Retinal pigment epithelial cell (primary cell): ENCODE data around the gene EFCAB11.

Experiments used
- DNase-seq: peaks from one replicate; pipeline ENCODE4 v3.0.0-alpha.2; 2010; ENCODE audit warnings: low read depth
- H3K4me3 ChIP-seq: 2 replicates; pipeline ENCODE4 v1.5.1; 2011; ENCODE audit warnings: mild to moderate bottlenecking, low read length, control low read depth, moderate library complexity
- TF ChIP-seq, protein P1 (sequence below): conservative IDR thresholded peaks from 2 replicates; pipeline ENCODE4 v1.5.1; 2011; ENCODE audit warnings: low read depth, low read length, control low read depth, inconsistent platforms

EFCAB11 gene

DNA sequence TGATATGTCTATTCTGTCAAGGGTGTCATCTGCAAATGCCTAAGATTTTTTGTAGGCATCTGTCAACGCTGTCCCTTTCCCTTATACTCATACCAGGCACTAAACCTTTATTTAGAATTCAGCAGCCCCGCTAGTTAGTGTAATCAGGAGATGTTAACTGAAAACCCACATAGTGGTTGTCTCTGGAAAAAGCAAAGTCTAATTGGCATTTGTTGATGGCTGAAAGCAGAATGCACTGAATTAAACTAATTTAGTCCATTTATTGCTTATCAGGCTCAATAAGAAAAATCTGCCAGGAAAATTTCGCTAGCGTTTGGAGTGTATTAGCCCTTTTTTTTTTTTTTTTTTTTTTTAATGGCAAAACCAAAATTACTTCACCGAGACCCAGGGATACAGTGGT lies 35.7 kb upstream of the EFCAB11 start:
- DNase-seq = no peak
- TF ChIP-seq, protein P1, sequence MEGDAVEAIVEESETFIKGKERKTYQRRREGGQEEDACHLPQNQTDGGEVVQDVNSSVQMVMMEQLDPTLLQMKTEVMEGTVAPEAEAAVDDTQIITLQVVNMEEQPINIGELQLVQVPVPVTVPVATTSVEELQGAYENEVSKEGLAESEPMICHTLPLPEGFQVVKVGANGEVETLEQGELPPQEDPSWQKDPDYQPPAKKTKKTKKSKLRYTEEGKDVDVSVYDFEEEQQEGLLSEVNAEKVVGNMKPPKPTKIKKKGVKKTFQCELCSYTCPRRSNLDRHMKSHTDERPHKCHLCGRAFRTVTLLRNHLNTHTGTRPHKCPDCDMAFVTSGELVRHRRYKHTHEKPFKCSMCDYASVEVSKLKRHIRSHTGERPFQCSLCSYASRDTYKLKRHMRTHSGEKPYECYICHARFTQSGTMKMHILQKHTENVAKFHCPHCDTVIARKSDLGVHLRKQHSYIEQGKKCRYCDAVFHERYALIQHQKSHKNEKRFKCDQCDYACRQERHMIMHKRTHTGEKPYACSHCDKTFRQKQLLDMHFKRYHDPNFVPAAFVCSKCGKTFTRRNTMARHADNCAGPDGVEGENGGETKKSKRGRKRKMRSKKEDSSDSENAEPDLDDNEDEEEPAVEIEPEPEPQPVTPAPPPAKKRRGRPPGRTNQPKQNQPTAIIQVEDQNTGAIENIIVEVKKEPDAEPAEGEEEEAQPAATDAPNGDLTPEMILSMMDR = no peak

DNA sequence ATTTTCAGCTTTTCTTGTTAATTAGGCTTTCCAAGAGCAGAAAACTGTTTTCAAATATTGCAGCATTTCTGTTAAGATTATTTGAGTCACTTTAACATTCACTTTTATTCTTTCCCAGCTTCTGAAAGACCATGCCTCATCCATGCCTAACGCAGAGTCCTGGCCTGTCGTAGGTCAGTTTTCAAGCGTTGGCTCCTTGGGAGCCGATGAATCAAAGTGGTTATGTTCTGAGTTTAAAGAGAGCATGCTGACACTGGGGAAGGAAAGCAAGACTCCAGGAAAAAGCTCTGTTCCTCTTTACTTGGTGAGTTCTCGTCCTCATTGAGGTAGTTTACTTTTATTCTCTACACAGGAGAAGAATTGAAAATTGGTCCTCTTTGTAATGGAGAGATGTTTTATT lies 34.3 kb upstream of the EFCAB11 start:
- TF ChIP-seq, protein P1 = no peak
- DNase-seq = no peak
- H3K4me3 ChIP-seq = no peak overlapping the region

More for the DNA sequence above, 35.7 kb upstream of the EFCAB11 start:
- H3K4me3 ChIP-seq = no peak overlapping the region

DNA sequence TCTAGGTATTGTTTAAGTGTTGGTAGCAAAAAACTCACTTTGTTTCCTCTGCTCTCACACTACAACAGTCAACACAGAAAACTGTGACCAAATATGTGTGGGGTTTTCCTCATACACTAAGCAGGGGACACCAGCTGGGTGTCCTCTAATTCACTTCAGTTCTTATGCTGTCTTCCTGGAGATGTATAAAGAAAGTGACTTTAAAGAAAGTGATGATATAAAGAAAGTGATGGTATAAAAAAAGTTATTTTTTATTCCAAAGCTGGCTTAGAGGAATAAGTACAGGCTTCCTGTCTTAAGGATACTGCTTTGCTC lies 32.6 kb upstream of the EFCAB11 start:
- DNase-seq = no peak
- no peak overlapping the region for H3K4me3 ChIP-seq
- TF ChIP-seq, protein P1 = no peak

DNA sequence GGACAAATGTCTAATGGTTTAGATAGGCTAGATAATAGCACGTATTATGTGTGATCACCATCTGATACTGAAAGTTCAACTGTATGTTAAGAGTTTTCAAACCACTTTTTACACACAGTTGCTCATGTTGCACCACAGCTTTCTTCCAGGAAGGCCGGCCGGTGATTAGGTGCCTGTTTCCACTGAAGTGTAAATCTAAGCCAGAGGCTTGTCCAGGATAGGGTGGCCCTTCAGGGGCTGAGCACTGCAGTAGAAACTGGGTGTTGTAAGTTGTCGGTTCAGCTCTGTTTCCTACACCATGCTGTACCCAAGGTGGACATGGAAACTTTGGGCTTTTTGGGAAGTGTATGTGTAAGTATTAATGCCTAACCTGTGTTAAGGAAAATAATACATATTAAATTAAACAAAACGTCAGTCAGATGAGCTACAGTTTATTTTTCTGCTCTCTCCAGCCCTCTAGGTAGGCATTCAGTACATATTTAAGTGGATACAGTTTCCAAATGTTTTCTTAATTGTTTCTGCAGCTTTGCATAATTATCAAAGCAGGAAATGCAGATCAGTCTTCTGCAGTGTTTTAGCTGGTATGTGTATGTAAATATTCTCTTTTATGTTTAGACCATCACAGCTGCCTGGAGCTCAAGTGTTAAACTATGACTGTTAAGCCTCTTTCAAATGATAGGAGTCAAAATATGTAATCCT lies 32.1 kb upstream of the EFCAB11 start:
- no peak for DNase-seq
- TF ChIP-seq, protein P1 = no peak
- no peak overlapping the region for H3K4me3 ChIP-seq

DNA sequence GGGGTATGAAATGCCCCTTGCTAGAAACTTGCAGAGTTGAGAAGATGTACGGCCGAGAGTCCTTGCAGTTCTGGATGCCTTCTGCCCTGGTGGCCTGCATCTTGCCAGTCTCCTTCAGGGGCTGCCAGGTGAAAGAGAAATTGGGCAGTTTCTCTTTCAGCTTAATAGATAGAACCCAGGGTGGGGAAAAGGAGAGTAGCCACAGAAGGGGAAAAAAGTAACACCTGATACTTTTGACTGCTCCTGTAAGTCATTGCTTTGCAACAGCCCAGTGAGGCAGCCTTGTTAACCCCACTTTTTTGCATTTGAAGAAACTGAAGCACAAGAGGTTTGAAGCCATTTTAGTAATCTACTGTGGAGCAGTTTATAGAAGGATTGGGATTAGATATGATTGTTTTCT lies 28.8 kb upstream of the EFCAB11 start:
- TF ChIP-seq, protein P1 = no peak
- DNase-seq = no peak
- H3K4me3 ChIP-seq = no peak overlapping the region

DNA sequence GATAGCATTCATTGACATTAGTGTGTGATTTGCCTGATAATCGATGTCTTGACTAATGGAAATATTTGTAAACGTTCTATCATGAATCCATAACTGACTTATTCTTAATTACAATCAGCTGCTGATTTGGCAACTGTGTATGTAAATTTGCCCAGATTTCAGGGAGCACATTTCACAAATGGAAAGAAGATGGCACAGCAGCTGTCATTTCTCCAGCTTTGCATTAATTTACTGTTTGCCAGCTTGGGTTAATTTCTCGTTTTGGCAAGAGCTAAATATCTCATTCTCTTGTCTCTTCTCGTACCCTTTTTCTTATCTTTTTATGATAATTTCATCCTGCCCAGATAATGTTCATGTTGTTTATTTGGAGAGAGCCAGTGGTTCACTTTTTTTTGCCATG lies 24.1 kb upstream of the EFCAB11 start:
- TF ChIP-seq, protein P1 = no peak
- DNase-seq = no peak
- H3K4me3 ChIP-seq = no peak overlapping the region

DNA sequence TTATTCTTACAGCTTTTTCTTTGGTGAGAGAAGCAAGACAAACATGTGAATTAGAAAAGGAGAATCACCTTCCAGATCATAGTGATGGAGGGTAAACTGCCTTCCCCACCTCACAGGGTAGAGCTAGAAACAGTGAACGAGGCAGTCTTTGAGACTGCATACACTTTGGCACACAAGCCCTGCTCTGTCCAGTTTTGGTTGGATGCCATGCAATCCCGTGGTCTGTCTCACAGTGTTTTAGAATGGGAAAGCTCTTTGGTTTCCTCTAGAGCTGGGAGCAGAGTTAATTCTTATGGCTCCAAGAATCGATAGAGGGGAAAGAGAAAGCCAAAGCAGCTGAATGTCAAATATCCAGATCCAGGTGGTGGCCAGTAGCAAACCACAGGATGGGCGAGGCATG lies 23.1 kb upstream of the EFCAB11 start:
- TF ChIP-seq, protein P1 = no peak
- H3K4me3 ChIP-seq = no peak overlapping the region
- DNase-seq = no peak
